ENCODE data around the gene VPS51.

The VPS51 gene

DNA sequence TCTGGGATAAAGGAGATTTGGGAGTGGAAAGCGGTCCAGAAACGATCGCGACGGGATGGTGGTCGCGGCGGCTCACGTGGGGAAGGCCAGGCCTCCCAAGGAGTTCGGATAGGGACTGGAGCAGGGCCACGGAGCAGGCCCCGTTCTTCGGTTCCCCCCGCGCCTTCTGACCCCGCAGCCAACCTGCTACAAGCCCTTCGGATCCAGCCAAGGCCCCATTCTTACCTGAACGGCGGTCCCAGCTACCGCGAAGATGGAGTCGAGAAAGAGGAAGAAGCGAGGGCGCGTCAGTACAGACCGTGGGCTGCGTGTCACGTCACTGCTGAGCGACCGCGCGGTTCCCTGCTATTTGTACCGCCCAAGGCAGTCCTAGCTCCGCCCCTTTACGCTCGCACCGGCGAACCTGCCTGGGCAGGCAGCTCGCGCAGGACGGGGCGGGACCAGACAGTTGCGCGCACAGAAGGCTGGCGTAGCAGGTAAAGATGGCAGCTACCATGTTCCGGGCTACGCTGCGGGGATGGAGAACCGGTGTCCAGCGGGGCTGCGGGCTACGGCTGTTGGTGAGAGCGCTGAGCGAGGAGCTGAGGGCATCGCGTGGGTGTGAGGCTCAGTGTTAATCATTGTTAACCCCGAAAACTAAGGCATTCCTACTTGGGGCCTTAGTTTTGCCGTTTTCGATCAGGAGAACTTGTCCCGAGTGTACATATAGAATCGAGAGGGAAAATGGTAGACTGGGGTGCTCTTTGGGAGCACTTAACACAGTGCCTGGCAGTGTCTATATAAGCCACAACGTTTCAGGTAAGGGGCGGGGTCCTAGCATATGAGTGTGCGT lies 26.1 kb downstream of the VPS51 start, which contains the start of the genes FAU and MRPL49:
Gene FAU, minus strand, starts transcription at position 270 of the 832 bp plus-strand sequence. CDS start 321 bp downstream, outside the sequence.
Gene MRPL49, plus strand, starts transcription at position 457 of the 832 bp plus-strand sequence. Its CDS starts 26 bp downstream, at position 483.
- peak; percentile 99 for DNase-seq

DNA sequence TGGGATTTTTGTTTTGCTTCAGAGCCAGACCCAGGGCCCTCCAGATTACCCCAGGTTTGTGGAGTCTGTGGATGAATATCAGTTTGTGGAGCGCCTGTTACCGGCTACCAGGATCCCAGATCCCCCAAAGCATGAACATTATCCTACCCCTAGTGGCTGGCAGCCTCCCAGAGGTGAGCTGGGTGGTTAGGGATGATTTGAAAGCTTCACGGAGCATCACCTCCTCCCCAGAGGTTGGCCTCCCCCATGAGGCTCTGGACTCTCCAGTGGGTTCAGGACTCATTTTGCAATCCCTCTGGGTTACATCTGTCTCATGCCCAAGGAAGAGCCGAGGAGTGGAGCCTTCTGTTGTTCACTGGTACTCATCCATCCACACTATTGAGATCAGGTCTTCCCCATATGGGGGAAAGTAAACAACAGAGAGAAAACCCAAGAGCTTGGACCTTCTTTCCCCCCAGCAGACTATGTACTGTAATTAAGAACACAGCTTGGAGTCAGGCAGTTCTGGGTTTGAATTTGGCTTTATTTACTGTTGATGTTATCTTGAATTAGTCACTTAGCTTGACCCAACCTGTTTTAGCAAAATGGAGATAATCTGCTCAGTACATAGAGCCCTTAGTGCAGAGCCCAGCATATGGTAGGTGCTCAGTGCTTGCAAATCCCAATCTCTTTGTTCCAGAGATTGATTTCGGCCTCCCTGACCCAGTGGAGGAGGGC lies 28.6 kb downstream of the VPS51 start:
- no peak for DNase-seq

DNA sequence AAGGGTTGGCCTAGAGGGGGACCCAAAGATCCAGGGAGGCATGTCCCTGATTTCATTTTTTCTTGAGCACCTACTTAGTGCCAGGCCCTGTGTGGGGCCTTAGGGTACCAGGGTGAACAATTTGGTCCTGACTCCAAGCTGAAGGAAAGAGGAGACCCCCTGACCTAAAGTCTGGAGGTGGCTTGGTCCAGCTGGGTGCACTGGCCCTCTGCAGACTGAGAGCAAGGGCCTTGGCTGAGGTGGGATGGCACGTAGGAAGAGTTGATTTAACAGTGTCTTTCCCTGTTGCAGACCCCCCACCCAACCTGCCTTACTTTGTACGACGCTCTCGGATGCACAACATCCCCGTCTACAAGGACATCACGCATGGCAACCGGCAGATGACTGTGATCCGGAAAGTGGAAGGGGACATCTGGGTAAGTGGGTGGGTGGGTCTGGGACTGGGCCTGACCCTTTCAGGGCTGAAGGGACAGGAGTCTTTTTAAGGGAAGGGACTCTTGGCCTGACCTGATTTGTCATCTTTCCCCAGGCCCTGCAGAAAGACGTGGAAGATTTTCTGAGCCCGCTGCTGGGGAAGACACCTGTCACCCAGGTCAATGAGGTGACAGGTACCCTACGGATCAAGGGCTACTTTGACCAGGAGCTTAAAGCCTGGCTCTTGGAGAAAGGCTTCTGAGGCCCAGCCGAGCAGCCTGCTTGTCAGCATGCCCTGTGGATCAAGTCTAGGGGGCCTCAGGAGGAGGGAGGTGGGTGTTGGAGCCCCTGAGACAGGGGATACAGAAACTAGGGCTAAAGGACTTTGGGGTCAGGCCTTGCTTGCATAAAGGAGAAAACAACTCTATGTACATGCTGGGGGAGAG lies 29.4 kb downstream of the VPS51 start:
- DNase-seq, result no peak

DNA sequence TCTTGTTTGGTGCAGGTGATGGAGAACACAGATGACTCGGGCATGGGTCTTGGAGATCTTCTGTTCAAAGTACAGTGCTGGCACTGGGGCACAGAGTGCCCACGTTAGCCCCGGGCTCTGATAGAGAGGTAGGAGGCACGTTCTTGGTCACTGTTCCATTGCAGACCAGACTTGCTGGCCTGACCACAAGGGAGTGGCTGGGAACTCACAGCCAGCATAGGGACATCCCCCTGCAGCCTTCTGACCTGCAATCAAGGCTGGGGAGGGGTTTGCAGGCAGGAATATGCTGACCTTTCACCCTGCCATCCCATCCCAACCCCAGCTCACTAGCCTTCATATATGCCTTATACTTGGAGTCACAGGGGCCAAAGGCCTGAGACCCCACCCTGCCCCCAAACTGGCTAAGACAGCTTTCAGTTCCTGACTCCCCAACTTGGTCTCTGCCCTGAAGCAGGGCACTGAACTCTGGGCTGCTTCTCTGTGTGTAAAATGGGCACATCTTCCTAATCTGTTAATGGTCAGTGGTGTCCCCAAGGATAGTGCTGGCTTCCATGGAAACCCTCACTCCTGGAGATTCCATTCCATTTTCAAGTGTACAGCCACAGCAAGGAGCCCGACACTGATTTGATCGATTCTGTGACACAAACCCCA lies 30.7 kb downstream of the VPS51 start:
- no peak for DNase-seq

DNA sequence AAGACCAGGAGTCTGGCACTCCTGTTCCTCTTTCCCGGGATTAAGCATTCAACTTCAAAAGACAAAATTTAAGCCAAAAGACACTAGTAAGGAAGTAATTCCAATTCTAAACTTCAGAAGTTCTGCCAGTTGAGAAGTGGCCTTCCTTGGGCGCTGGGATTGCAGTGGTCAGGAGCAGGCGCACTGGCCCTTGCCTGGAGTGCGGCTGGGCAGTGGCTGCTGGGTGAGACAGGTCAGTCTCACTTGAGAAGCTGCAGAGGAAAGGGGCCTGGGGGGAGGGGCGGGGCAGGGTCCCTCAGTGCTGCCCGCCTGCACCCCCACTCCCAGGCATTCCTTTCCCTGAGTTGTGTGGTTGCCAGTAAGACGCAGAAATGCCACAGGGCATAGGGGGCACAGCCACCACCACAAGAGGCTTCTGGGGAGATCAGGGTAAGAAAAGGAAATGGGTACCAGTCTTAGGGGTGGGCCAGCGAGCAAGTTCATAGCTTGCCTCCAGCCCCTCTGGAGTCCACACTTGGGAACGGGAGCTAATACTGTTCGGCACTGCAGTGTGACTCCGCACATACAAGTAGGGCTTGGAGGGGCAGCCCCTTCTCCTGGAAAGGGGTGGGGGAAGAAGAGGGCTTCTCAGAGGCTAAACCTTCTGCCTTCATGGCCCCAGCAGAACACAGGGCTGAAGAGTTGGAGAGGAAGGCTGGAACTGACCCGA lies 31.6 kb downstream of the VPS51 start:
- no peak for DNase-seq

DNA sequence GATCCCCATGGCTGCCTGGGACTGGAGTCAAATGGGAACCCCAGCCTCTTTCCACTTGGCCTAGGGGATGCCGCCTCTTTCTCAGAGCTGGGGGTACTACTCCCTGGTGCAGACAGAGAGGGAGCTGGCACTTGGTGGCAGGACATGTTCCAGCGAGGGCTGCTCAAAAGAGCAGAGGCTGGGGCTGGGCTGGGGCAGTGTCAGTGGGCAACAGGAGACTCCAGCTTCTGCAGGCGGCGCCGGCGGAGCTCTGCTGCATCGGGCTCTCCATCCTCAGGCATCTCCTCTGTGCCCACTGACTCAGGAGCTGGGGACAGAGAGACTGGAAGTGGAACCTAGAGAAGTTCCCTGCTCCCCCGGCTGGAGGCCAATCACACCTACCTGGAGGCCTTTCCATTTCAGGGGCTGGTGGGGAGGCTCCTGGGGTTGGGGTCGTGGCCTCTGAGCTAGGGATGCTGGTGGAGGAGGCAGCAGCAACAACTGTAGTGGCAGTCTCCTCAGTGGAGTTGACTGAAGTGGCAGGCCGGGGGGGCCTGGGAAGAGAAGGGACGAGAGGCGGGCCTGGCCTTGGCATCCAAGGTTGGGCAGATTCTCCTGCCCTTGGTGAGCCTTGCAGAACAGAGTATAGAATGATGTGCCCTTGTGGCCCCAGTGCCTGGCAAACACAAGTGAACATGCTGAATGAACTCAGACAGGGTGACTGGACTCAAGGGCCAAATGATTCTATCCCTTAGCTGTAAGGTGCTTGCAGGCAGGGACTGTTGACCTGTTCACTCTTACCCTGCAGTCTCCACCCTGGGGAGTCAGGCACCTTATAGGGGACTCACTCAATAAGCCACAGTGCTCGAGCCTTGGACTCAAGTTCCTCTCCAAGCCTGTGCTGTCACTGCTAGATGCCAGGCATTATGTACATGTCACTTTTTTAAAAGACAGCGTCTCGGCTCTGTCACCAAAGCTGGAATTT lies 32.5 kb downstream of the VPS51 start:
- no peak for DNase-seq

DNA sequence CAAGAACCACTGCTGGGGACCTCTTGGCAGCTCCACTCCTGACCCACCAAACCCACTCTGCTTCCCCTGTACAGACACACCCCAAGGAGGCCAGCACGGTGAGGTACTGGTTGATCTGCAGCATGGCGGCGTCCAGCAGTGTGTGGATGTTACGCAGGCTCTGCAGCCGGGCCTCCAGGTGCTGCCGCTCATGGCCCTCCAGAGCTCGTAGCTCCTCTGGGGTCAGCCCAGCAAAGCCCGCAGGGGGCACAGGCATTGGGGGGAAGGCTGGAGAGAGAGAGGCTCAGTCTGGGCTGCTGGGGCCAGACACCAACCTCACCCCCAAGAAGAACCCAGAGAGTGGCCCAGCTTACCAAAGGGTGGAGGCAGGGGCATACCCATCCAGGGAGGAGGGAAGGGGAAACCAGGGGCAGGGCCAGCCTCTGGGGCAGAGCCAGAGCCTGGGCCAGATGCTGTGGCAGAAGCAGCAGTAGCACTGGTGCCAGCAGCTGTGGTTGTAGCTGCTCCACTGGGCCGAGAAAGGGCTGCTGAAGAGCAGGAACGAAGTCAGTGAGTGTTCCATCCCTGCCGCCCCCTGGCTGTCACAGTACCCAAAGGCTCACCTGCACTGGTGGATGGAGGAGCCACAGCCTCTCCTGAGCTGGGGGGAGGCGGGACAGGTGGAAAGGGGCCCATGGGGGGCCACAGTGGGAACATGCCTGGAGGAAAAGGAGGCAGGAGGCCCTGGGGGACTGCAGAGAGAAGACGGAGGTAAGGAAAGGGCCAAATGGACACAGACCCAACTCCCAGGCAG lies 33.8 kb downstream of the VPS51 start:
- DNase-seq, result no peak

DNA sequence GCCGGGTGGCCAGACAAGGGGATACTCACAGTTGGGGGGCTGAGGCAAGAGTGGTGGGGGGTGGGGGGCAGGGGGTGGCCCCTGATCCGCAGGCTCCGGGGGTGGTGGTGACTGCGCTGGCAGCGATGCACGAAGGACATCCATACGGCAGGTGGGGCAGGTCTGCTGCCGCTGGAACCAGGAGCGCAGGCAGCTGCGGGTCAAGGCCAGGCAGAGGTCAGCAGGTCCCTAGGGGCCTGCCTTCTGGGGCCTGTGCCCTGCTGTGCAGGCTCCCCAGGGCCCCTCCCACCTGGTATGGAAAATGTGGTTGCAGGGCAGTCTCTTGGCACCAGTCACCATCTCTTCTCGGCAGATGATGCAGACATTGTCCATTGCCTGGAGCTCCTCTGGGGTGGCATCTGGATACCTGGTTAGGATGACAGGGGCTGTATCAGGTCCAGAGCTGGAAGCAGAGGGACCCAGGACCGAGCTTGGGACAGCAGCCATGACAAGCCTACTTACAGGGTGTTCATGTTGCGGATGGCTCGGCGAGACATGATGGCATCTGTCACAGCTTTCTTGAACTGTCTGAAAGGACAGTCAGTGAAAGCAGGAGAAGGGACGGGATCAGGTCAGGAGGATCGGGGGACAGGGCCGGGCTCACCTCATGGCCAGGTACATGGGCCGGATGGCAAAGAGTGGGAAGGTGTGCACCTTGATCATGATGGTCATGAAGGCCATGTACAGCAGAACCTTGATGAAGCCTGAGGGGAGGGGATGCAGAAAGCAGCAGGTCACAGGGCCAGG lies 34.8 kb downstream of the VPS51 start:
- DNase-seq, result no peak

DNA sequence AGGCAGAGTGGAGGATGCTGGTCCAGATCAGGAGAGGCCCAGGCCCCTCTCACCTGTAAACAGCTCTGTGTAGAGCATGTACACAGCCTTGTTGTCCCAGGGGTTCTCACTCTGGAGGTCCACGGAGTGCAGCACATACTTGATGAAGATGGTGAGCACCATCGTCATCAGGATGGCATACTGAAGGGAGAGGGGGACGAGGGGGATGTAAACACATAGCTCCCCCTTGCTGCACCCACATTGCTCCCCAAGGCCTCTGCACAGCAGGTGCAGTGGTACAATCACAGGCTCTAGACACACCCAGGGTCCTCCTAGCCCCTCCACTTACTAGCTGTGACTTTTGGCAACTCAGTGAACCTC lies 35.4 kb downstream of the VPS51 start:
- no peak for DNase-seq

DNA sequence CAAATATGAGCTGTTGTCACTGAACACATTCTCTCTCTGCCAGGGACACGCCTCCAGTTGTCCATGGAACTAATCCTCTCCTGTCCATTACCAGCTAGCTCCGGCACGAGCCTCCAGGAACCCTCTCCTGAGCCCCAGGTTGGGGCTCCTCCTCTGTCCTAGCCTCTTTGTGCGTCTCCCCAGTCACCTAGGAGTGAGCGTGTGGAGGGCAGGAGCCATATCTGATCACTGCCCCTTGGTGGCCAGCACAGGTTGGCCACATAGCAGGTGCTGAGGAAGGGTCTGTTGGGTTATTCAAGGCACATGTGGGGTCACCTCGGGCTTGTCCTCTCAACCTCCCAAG lies 35.9 kb downstream of the VPS51 start:
- no peak for DNase-seq

DNA sequence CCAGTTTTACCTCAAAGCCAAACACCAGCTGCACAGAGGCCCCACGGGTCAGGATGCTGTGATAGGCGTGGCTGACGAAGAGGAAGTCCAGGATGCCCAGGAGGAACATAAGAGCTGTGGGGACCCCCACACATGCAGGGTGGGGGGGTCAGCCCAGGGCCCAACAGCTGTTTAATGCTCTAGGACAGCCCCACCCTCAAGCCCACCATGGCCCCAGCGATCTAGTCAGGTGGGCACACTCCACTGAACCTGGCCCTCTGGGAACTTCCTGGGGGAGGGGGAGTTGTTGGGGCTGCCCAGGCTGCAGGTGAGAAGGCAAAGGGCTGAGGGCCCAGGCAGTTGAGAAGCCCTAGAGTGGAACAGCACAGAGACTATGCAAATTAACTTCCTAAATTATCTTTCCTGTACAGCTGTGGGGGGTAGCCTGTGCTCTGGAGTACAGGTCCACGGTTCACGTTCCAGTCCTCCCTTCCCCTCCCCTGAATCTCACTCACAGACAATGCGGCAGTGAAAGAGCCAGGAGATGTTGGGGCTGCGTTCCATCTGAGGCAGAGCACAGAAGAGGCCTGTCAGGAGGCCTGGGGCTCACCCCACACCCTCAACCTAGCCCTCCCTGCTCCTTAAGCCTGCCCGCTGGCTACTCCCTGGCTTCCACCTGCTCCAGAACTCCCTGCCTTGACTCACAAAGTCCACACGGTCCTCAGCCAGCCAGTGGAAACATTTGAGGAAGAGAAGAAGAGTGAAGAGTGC lies 36.4 kb downstream of the VPS51 start:
- no peak for DNase-seq

DNA sequence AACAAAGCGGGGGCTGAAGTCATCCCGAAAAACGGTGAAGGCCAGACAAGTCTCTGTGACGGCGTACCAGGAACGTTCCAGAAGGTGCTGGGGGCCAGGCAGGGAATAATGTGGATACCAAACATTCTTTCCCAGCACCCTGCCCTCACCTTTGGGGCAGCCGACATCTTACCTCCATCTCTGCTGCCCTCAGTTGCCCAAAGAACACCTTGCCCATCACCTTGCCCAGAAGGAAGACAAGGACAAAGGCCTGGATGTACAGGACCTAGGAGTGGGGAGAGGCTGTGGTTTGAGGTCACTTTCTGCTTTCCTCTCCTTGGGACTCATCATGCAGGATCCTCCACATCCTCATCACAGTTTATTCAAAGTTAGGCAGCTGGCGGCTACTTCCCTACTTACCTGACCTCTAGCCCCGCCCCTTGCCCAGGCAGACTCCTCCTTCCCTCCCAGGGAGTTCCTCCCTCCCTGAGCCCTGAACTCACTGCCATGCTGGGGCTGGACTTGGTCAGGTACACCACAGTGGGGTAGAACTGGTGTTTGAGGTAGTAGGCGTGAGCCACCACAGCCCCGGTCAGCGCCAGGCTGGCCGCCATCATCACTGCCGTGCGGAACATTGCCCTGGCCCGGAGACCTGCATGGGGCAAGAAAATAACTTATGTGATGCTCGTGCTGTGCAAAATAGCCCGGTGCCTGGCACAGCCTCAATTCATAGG lies 37.1 kb downstream of the VPS51 start:
- DNase-seq, result peak; percentile 69

DNA sequence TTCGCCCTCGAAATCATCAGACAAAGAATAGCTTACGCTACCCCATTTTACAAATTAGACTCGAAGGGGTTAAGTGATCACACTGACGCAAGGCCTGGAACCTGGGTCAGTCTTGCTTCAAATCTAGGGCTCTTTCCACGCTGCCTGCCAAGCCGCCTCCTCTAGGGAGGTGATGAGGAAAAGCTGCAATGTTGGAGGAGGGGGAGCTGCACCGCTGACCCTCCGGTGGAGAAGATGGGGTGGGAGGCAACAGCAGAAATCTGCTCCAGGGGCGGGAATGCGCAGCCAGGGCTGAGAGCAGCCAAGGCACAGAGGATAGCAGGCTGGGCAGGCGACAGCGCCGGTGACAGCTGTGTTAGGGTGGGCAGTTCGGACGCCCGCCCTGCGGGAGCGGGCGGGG lies 37.7 kb downstream of the VPS51 start:
- DNase-seq, result no peak

DNA sequence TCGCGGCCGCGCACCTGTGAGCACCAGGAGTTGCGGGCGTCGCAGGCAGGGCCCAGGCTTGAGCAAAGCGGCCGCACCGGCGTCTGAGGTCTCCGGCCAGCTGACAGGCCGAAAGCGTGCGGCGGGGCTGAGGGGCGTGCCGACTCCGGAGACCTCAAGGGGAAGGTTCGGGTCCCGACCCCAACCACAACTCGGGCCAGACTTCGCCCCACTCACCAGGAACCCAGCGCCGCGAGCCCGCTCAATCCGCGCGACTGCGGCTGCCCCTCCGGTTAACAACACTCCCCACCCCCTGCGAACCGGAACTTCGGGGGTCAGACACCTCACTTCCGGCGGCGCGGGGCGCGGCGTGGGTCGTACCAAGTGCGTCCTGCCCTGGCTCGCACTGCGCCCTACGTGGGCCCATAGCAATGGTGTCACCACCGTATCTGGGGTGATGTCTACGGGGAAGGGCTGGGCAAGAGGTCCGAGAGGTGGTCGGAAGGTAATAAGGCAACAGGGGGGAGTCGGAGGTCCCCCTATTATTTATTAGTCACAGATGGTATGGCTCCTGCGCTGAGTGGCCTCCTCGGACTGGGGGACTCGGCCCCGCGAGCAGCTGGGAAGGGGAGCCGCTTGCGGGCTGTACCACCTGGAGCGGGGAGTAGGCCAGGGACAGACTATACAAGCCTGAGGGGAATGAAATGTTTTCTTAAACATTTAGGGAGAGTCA lies 38.4 kb downstream of the VPS51 start, which contains the start of gene SYVN1:
Gene SYVN1, minus strand, starts transcription at position 280 of the 712 bp plus-strand sequence. CDS start 918 bp downstream, outside the sequence.
- DNase-seq, result peak; percentile 92

DNA sequence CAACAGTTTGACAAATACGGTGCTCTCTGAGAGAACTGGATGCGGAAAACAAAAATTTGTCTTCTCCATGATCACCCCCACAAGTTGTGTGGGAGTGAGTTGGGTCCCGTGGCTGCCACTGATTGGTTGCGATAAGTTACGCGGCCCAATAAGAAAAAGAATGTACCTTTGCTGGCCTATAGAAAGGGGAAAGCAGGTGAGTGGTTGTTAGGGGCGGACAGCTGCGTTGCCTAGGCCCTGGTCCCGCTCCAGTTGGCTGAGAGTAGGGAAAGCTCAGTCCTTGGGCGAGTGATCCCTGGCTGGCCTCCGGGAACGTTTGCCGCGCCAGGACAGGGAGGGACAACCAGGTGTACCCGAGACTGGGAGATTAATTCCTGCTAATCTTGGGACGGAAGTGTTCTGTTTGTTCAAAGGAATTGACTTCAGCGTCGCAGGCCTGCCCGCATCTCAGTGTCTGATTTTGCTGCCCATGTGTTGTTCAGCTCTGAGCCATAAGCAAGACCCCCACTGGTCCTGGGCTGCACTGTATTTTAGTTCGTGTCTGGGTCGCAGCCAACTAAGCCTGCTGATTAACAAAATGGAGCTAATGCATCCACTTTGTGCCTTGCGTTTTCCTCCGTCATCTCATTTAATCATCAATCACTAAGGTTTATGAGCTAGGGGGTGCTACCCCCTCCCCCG lies 39.1 kb downstream of the VPS51 start:
- peak; percentile 94 for DNase-seq

DNA sequence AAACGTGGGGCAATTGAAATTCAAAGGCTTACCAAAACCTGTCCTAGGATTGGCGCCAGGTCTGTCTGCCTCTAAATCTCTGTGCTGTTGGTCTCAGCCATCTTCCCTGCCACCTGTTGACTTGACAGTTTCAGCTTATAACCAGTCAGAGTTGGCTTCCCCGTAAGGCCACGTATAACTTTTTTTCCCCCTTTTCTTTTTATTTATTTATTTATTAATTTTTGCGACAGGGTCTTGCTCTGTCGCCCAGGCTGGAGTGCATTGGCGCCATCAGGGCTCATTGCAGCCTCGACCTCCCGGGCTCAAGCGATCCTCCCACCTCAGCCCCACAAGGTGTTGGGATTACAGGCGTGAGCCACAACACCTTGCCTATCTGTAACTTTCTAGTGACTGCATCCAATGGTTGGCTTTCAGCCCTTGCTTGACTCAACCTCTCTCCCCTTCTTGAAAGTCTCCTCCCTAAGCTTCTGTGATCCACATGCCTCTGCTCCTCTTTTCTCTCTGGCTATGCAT lies 39.7 kb downstream of the VPS51 start:
- DNase-seq, result no peak
